IMR-90 (cell line): ENCODE results near the gene PHAF1.

Source experiments
- BHLHE40 ChIP-seq: fragments of 150-350 bp; IDR thresholded peaks from 2 replicates; pipeline ENCODE4 v1.6.1; 2016; ENCODE audit warnings: mild to moderate bottlenecking, low read depth, low read length
- CEBPB ChIP-seq: IDR thresholded peaks from 2 replicates; pipeline ENCODE4 v1.6.1; 2012; ENCODE audit warnings: low read depth, low read length, improper control_type of control experiment
- CHD1 ChIP-seq: IDR thresholded peaks from 2 replicates; pipeline ENCODE4 v1.6.1; 2012; ENCODE audit warnings: low read depth, low read length, improper control_type of control experiment
- MAFK ChIP-seq: IDR thresholded peaks from 2 replicates; pipeline ENCODE4 v1.6.1; 2012; ENCODE audit warnings: low read depth, low read length, improper control_type of control experiment
- MAZ ChIP-seq: IDR thresholded peaks from 2 replicates; pipeline ENCODE4 v1.6.1; 2012; ENCODE audit warnings: low read depth, mild to moderate bottlenecking, low read length, improper control_type of control experiment, moderate library complexity, borderline replicate concordance
- POLR2A ChIP-seq: IDR thresholded peaks from 2 replicates; pipeline ENCODE4 v1.6.1; 2012; ENCODE audit warnings: mild to moderate bottlenecking, low read depth, low read length
- RAD21 ChIP-seq: IDR thresholded peaks from 2 replicates; pipeline ENCODE4 v1.6.1; 2012; ENCODE audit warnings: low read length, improper control_type of control experiment
- RFX5 ChIP-seq: IDR thresholded peaks from 2 replicates; pipeline ENCODE4 v1.8.0; 2012; ENCODE audit warnings: low read depth, mild to moderate bottlenecking, low read length, moderate library complexity
- SMC3 ChIP-seq: fragments of 150-350 bp; IDR thresholded peaks from 2 replicates; pipeline ENCODE4 v1.6.1; 2016; ENCODE audit warnings: low read depth, mild to moderate bottlenecking, antibody characterized with exemption, low read length, moderate library complexity
- TF ChIP-seq, protein P1 (sequence below): conservative IDR thresholded peaks from 2 replicates; pipeline ENCODE4 v1.5.1; 2012; ENCODE audit warnings: mild to moderate bottlenecking, low read depth, low read length, improper control_type of control experiment
- TF ChIP-seq, protein P2 (sequence below): fragments of 150-350 bp; IDR thresholded peaks from 2 replicates; pipeline ENCODE4 v1.6.1; 2017; ENCODE audit warnings: mild to moderate bottlenecking, antibody characterized with exemption, low read length, low read depth
- TF ChIP-seq, protein P3 (sequence below): fragments of 150-350 bp; IDR thresholded peaks from 2 replicates; pipeline ENCODE4 v1.6.1; 2016; ENCODE audit warnings: low read depth, mild to moderate bottlenecking, low read length, moderate library complexity, borderline replicate concordance

DNA sequence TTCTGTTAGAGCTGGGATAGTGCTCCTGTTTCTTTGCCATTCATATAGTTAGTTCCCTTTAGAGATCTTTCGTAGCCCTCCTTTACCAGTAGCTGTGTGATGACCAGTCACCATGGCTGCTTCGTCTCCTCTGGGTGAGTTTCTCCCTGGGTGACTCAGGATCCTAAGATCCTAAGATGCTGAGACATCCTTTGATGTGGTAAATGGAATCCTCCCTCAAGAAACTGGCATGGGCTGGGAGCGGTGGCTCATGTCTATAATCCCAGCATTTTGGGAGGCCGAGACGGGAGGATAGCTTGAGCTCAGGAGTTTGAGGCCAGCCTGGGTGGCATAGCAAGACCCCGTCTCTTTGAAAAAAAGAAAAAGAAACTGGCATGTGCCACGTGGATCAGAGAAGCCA, 5.9 kb downstream of the PHAF1 start:
- TF ChIP-seq POLR2A (no peak), RAD21 (no peak), SMC3 (no peak), CEBPB (no peak), BHLHE40 (peak; percentile 56), RFX5 (no peak), CHD1 (no peak), MAFK (peak; percentile 40; the same call in 1 of the 2 replicates), MAZ (0 out of 2 replicates have a peak, but pooled peaks have one; percentile 24)
- TF ChIP-seq, protein P1, sequence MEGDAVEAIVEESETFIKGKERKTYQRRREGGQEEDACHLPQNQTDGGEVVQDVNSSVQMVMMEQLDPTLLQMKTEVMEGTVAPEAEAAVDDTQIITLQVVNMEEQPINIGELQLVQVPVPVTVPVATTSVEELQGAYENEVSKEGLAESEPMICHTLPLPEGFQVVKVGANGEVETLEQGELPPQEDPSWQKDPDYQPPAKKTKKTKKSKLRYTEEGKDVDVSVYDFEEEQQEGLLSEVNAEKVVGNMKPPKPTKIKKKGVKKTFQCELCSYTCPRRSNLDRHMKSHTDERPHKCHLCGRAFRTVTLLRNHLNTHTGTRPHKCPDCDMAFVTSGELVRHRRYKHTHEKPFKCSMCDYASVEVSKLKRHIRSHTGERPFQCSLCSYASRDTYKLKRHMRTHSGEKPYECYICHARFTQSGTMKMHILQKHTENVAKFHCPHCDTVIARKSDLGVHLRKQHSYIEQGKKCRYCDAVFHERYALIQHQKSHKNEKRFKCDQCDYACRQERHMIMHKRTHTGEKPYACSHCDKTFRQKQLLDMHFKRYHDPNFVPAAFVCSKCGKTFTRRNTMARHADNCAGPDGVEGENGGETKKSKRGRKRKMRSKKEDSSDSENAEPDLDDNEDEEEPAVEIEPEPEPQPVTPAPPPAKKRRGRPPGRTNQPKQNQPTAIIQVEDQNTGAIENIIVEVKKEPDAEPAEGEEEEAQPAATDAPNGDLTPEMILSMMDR: no peak
- TF ChIP-seq, protein P2, sequence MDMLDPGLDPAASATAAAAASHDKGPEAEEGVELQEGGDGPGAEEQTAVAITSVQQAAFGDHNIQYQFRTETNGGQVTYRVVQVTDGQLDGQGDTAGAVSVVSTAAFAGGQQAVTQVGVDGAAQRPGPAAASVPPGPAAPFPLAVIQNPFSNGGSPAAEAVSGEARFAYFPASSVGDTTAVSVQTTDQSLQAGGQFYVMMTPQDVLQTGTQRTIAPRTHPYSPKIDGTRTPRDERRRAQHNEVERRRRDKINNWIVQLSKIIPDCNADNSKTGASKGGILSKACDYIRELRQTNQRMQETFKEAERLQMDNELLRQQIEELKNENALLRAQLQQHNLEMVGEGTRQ: no peak
- TF ChIP-seq, protein P3, sequence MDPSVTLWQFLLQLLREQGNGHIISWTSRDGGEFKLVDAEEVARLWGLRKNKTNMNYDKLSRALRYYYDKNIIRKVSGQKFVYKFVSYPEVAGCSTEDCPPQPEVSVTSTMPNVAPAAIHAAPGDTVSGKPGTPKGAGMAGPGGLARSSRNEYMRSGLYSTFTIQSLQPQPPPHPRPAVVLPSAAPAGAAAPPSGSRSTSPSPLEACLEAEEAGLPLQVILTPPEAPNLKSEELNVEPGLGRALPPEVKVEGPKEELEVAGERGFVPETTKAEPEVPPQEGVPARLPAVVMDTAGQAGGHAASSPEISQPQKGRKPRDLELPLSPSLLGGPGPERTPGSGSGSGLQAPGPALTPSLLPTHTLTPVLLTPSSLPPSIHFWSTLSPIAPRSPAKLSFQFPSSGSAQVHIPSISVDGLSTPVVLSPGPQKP: no peak
